ENCODE measurements around the gene OGDH.

GRCh38 chr7:44646921-44647636, 40.7 kb downstream of the OGDH start:
- no peak for TF ChIP-seq CTCF (conservative IDR thresholded peaks at IDR 0.05; ENCODE audit: low read depth in 2 of 2)
- TF ChIP-seq, protein P1, sequence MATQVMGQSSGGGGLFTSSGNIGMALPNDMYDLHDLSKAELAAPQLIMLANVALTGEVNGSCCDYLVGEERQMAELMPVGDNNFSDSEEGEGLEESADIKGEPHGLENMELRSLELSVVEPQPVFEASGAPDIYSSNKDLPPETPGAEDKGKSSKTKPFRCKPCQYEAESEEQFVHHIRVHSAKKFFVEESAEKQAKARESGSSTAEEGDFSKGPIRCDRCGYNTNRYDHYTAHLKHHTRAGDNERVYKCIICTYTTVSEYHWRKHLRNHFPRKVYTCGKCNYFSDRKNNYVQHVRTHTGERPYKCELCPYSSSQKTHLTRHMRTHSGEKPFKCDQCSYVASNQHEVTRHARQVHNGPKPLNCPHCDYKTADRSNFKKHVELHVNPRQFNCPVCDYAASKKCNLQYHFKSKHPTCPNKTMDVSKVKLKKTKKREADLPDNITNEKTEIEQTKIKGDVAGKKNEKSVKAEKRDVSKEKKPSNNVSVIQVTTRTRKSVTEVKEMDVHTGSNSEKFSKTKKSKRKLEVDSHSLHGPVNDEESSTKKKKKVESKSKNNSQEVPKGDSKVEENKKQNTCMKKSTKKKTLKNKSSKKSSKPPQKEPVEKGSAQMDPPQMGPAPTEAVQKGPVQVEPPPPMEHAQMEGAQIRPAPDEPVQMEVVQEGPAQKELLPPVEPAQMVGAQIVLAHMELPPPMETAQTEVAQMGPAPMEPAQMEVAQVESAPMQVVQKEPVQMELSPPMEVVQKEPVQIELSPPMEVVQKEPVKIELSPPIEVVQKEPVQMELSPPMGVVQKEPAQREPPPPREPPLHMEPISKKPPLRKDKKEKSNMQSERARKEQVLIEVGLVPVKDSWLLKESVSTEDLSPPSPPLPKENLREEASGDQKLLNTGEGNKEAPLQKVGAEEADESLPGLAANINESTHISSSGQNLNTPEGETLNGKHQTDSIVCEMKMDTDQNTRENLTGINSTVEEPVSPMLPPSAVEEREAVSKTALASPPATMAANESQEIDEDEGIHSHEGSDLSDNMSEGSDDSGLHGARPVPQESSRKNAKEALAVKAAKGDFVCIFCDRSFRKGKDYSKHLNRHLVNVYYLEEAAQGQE (IDR thresholded peaks at IDR 0.05; ENCODE audit: unreplicated experiment) = no peak

Measured in GM23338 (cell line).